Neural progenitor cell (in vitro differentiated cells): ENCODE measurements around the gene SEMA4D. TPM values are rescaled to one million over a fixed set of nuclear protein-coding genes. Genes with fewer than 3 reads are reported as not detected.
A peak's percentile ranks its signal among the peaks of the same experiment; 100 is the strongest.

ENCODE experiments used
- DNase-seq: peaks from one replicate; pipeline ENCODE4 v3.0.0-alpha.2; 2016; ENCODE audit warnings: low spot score
- H2AFZ ChIP-seq: fragments of 200-600 bp; sonication (generic); replicated peaks from 2 replicates; pipeline ENCODE4 v1.6.1; 2016; ENCODE audit warnings: antibody characterized with exemption
- H3F3A ChIP-seq: fragments of 200-600 bp; sonication (generic); 2 replicates; pipeline ENCODE4 v1.6.1; 2016; ENCODE audit warnings: antibody characterized with exemption, low read depth
- H3K27ac ChIP-seq: fragments of 200-600 bp; sonication (generic); 2 replicates; pipeline ENCODE4 v1.5.1; 2016; ENCODE audit warnings: mild to moderate bottlenecking
- H3K27me3 ChIP-seq: fragments of 200-600 bp; sonication (generic); 2 replicates; pipeline ENCODE4 v1.6.1; 2016; ENCODE audit warnings: mild to moderate bottlenecking, moderate library complexity
- H3K36me3 ChIP-seq: fragments of 200-600 bp; sonication (generic); 2 replicates; pipeline ENCODE4 v1.5.1; 2016
- H3K4me1 ChIP-seq: fragments of 200-600 bp; sonication (generic); 2 replicates; pipeline ENCODE4 v1.6.1; 2016; ENCODE audit warnings: mixed run types
- H3K4me2 ChIP-seq: fragments of 200-600 bp; sonication (generic); 2 replicates; pipeline ENCODE4 v1.6.1; 2016
- H3K4me3 ChIP-seq: fragments of 200-600 bp; sonication (generic); 2 replicates; pipeline ENCODE4 v1.5.1; 2016
- H3K79me2 ChIP-seq: fragments of 200-600 bp; sonication (generic); 2 replicates; pipeline ENCODE4 v1.6.1; 2016; ENCODE audit warnings: low read depth
- H3K9ac ChIP-seq: fragments of 200-600 bp; sonication (generic); 2 replicates; pipeline ENCODE4 v1.6.1; 2016
- H3K9me3 ChIP-seq: fragments of 200-600 bp; sonication (generic); 2 replicates; pipeline ENCODE4 v1.5.1; 2016; ENCODE audit warnings: low read depth
- H4K20me1 ChIP-seq: fragments of 200-600 bp; sonication (generic); 2 replicates; pipeline ENCODE4 v1.6.1; 2016; ENCODE audit warnings: low read depth
- H3K27ac Mint-ChIP-seq: 3 replicates; pipeline ENCODE4 v1.8.0; 2021; ENCODE audit warnings: mixed read lengths
- H3K27me3 Mint-ChIP-seq: 2 replicates; pipeline ENCODE4 v1.8.0; 2022; ENCODE audit warnings: low read depth, mild to moderate bottlenecking, inconsistent platforms, moderate library complexity, mixed read lengths; ENCODE audit not compliant: insufficient read depth
- H3K36me3 Mint-ChIP-seq: 3 replicates; pipeline ENCODE4 v1.8.0; 2021; ENCODE audit warnings: mixed read lengths
- H3K4me1 Mint-ChIP-seq: 3 replicates; pipeline ENCODE4 v1.8.0; 2021; ENCODE audit warnings: mixed read lengths
- H3K4me3 Mint-ChIP-seq: 3 replicates; pipeline ENCODE4 v1.8.0; 2021; ENCODE audit warnings: mild to moderate bottlenecking, moderate library complexity, mixed read lengths
- H3K9me3 Mint-ChIP-seq: 3 replicates; pipeline ENCODE4 v1.8.0; 2020; ENCODE audit warnings: mixed read lengths
- CTCF ChIP-seq: fragments of 200-600 bp; sonication (generic); IDR thresholded peaks from 2 replicates; pipeline ENCODE4 v1.5.1; 2017; ENCODE audit warnings: antibody characterized with exemption, mild to moderate bottlenecking
- EZH2 ChIP-seq: fragments of 200-600 bp; sonication (generic); IDR thresholded peaks from 2 replicates; pipeline ENCODE4 v1.6.1; 2017; ENCODE audit warnings: antibody characterized with exemption, mild to moderate bottlenecking, moderate library complexity
- EZH2phosphoT487 ChIP-seq: fragments of 200-600 bp; sonication (generic); IDR thresholded peaks from 2 replicates; pipeline ENCODE4 v1.6.1; 2017; ENCODE audit warnings: antibody characterized with exemption
- total RNA-seq: library from RNA; depleted of rRNA; stranded (reverse); fragments of >200 nt; gene quantifications from 2 replicates; pipeline ENCODE4 v1.2.3, GENCODE V29; 2015; ENCODE audit warnings: low replicate concordance

The SEMA4D gene
- total RNA-seq, 1 donor from 2014 or later = 19.1 TPM

GRCh38 chr9:89383030-89383720, 114.7 kb downstream of the SEMA4D start:
- H3K4me2 ChIP-seq = no peak overlapping the region
- H2AFZ ChIP-seq = no peak overlapping the region

GRCh38 chr9:89382026-89382986, 115.6 kb downstream of the SEMA4D start:
- H3K79me2 ChIP-seq = no peaks in the 10 kb centered on the region
- Mint-ChIP-seq H3K36me3 (peaks cover 25% of the 10 kb centered on the region), H3K27ac (no peak overlapping the region), H3K27me3 (peaks cover 3% of the 10 kb centered on the region), H3K4me1 (peaks cover 4% of the 10 kb centered on the region), H3K9me3 (no peaks in the 10 kb centered on the region), H3K4me3 (no peak overlapping the region)
- H4K20me1 ChIP-seq = no peaks in the 10 kb centered on the region
- H3F3A ChIP-seq = no peaks in the 10 kb centered on the region
- H3K9me3 ChIP-seq = no peaks in the 10 kb centered on the region
- no peaks in the 10 kb centered on the region for H3K36me3 ChIP-seq
- H3K27ac ChIP-seq = no peak overlapping the region
- H3K27me3 ChIP-seq = no peaks in the 10 kb centered on the region
- H3K4me1 ChIP-seq = no peaks in the 10 kb centered on the region
- H3K4me3 ChIP-seq = no peak overlapping the region
- H2AFZ ChIP-seq = no peak overlapping the region
- TF ChIP-seq EZH2phosphoT487 (no peak), EZH2 (no peak), CTCF (no peak)
- H3K4me2 ChIP-seq = no peak overlapping the region
- DNase-seq = no peak
- H3K9ac ChIP-seq = no peak overlapping the region

More at GRCh38 chr9:89383030-89383720, 114.7 kb downstream of the SEMA4D start:
- no peaks in the 10 kb centered on the region for H4K20me1 ChIP-seq
- no peaks in the 10 kb centered on the region for H3F3A ChIP-seq
- H3K9me3 ChIP-seq = no peaks in the 10 kb centered on the region
- TF ChIP-seq EZH2phosphoT487 (no peak), CTCF (no peak), EZH2 (no peak)
- peaks cover 26% of the 10 kb centered on the region for H3K36me3 Mint-ChIP-seq
- H3K27me3 Mint-ChIP-seq = peaks cover 3% of the 10 kb centered on the region
- H3K27ac Mint-ChIP-seq = peak overlapping the region; percentile 43
- no peak overlapping the region for H3K4me3 Mint-ChIP-seq
- H3K36me3 ChIP-seq = no peaks in the 10 kb centered on the region
- H3K9ac ChIP-seq = no peak overlapping the region
- no peaks in the 10 kb centered on the region for H3K4me1 ChIP-seq
- H3K27ac ChIP-seq = no peak overlapping the region
- H3K27me3 ChIP-seq = no peaks in the 10 kb centered on the region
- H3K4me1 Mint-ChIP-seq = peaks cover 3% of the 10 kb centered on the region
- no peaks in the 10 kb centered on the region for H3K79me2 ChIP-seq
- DNase-seq = no peak
- no peaks in the 10 kb centered on the region for H3K9me3 Mint-ChIP-seq
- H3K4me3 ChIP-seq = no peak overlapping the region

GRCh38 chr9:89381308-89381609, 116.7 kb downstream of the SEMA4D start:
- peaks cover 11% of the 10 kb centered on the region for H3K4me1 Mint-ChIP-seq
- TF ChIP-seq EZH2phosphoT487 (no peak), EZH2 (no peak), CTCF (no peak)
- H3K4me3 ChIP-seq = no peak overlapping the region
- H3K9ac ChIP-seq = no peak overlapping the region
- H3K4me1 ChIP-seq = no peaks in the 10 kb centered on the region
- no peak overlapping the region for H3K27ac Mint-ChIP-seq
- H3K9me3 Mint-ChIP-seq = no peaks in the 10 kb centered on the region
- no peak overlapping the region for H3K4me3 Mint-ChIP-seq
- no peak overlapping the region for H3K27ac ChIP-seq
- H3K27me3 Mint-ChIP-seq = peaks cover 3% of the 10 kb centered on the region
- no peaks in the 10 kb centered on the region for H3K79me2 ChIP-seq
- H4K20me1 ChIP-seq = no peaks in the 10 kb centered on the region
- no peak overlapping the region for H3K4me2 ChIP-seq
- H3K36me3 ChIP-seq = no peaks in the 10 kb centered on the region
- H2AFZ ChIP-seq = no peak overlapping the region
- H3K9me3 ChIP-seq = no peaks in the 10 kb centered on the region
- H3F3A ChIP-seq = no peaks in the 10 kb centered on the region
- peaks cover 22% of the 10 kb centered on the region for H3K36me3 Mint-ChIP-seq
- H3K27me3 ChIP-seq = no peaks in the 10 kb centered on the region
- DNase-seq = no peak
